K562 (cell line): ENCODE results near the gene SPTLC2. TPM values are rescaled to one million over a fixed set of nuclear protein-coding genes. Genes with fewer than 3 reads are reported as not detected.

Experiments used
- ATAC-seq: fragments of 200-7000 bp; cut with Tn5 transposase; 3 replicates; pipeline ENCODE4 v1.9.1; 2020; ENCODE audit warnings: moderate library complexity
- BruUV-seq: library from RNA; stranded (reverse); fragments of 400-500 nt; replicated peaks from 2 replicates; lab custom pipeline; 2021; lab: Mats Ljungman, UMichigan
- CTCF ChIA-PET: fragments of 300-600 bp; formaldehyde crosslinking; extraction: SDS; loops from one replicate; lab custom pipeline; 2021; ENCODE audit warnings: low intra/inter-chr PET ratio; lab: Yijun Ruan, JAX
- POLR2A ChIA-PET: fragments of 300-600, 350-650 bp; sonication (Branson Sonifier 250); formaldehyde crosslinking; extraction: SDS; loops from one replicate; lab custom pipeline; 2021; ENCODE audit warnings: antibody characterized with exemption, inconsistent platforms; lab: Yijun Ruan, JAX
- DNase-seq, 4 experiments: peaks; one replicate each; pipeline versions ENCODE4 v3.0.0 to v3.0.0-alpha.2; 2011 to 2018; ENCODE audit warnings: low spot score in 3 of 4, mixed read lengths in 3 of 4; ENCODE audit errors: extremely low read depth in 1 of 4
- FAIRE-seq: peaks from 2 replicates; lab custom pipeline; 2011; peaks lifted over from hg19 to GRCh38; lab: Jason Lieb, UNC
- H2AFZ ChIP-seq: 2 replicates; pipeline ENCODE4 v1.6.0; 2011; ENCODE audit warnings: low read depth, low read length, control low read depth, inconsistent platforms
- H3K27ac ChIP-seq: fragments of 200-600 bp; 3 replicates; pipeline ENCODE4 v1.8.0; 2011; ENCODE audit warnings: low read depth, mild to moderate bottlenecking, control low read depth, inconsistent platforms, low read length, moderate library complexity, mixed read lengths; ENCODE audit errors: extremely low read depth
- H3K27me3 ChIP-seq, 2 experiments: fragments of 300-600 bp in 1 of 2; 2 replicates in 1 of 2; 3 replicates in 1 of 2; pipeline versions ENCODE4 v1.6.0 to v1.8.0; 2011; ENCODE audit warnings: inconsistent platforms in 2 of 2, low read length in 2 of 2, mild to moderate bottlenecking in 1 of 2, mixed read lengths in 1 of 2, moderate library complexity in 1 of 2; ENCODE audit not compliant: control insufficient read depth in 2 of 2, insufficient read depth in 2 of 2
- H3K36me3 ChIP-seq: fragments of 300-600 bp; 3 replicates; pipeline ENCODE4 v1.8.0; 2011; ENCODE audit warnings: mild to moderate bottlenecking, low read length, inconsistent platforms; ENCODE audit not compliant: control insufficient read depth, insufficient read depth
- H3K4me1 ChIP-seq, 2 experiments: fragments of 200-600 bp in 1 of 2; replicated peaks in 1 of 2; 2 replicates in 1 of 2; 3 replicates in 1 of 2; pipeline versions ENCODE4 v1.5.1 to v1.8.0; 2011; ENCODE audit warnings: inconsistent platforms in 2 of 2, low read length in 2 of 2, mild to moderate bottlenecking in 1 of 2, mixed read lengths in 1 of 2, moderate library complexity in 1 of 2; ENCODE audit not compliant: control insufficient read depth in 2 of 2, insufficient read depth in 2 of 2
- H3K4me2 ChIP-seq: 2 replicates; pipeline ENCODE4 v1.6.1; 2011; ENCODE audit warnings: low read length, control low read depth, inconsistent platforms, mixed read lengths; ENCODE audit not compliant: insufficient read depth
- H3K4me3 ChIP-seq: fragments of 200-600 bp; sonication (generic), shearing (Covaris generic); 2 replicates; pipeline ENCODE4 v1.5.1; 2016; ENCODE audit warnings: control low read depth, inconsistent platforms
- H3K79me2 ChIP-seq: fragments of 200-600 bp; 3 replicates; pipeline ENCODE4 v1.8.0; 2011; ENCODE audit warnings: low read length, inconsistent platforms; ENCODE audit not compliant: control insufficient read depth, insufficient read depth
- H3K9ac ChIP-seq, 2 experiments: 2 replicates each; pipeline versions ENCODE4 v1.6.0 to v1.6.1; 2011; ENCODE audit warnings: low read depth in 2 of 2, low read length in 2 of 2, control low read depth in 1 of 2, inconsistent platforms in 1 of 2, mild to moderate bottlenecking in 1 of 2, mixed read lengths in 1 of 2; ENCODE audit not compliant: insufficient read depth in 1 of 2
- H3K9me1 ChIP-seq: one replicate; pipeline ENCODE4 v1.6.0; 2011; ENCODE audit warnings: inconsistent platforms, mild to moderate bottlenecking, low read length, moderate library complexity; ENCODE audit not compliant: control insufficient read depth, insufficient read depth
- H3K9me3 ChIP-seq: replicated peaks from 2 replicates; pipeline ENCODE4 v1.5.1; 2011; ENCODE audit warnings: low read depth, low read length, inconsistent platforms; ENCODE audit not compliant: control insufficient read depth, insufficient read depth
- H4K20me1 ChIP-seq: replicated peaks from 2 replicates; pipeline ENCODE4 v1.6.1; 2011; ENCODE audit warnings: low read length, inconsistent platforms, mixed read lengths; ENCODE audit not compliant: control insufficient read depth, insufficient read depth
- RCOR1 ChIP-seq, 2 experiments: IDR thresholded peaks; 2 replicates each; pipeline ENCODE4 v1.6.1; 2012; ENCODE audit warnings: low read depth in 2 of 2, low read length in 2 of 2, borderline replicate concordance in 1 of 2, improper control_type of control experiment in 1 of 2
- WGBS: fragments of 100-300 bp; shearing (Covaris generic); methylation state at CpG from one replicate; pipeline ENCODE4 v1.1.6; 2016; ENCODE audit warnings: low coverage, mixed read lengths; ENCODE audit not compliant: insufficient coverage; ENCODE audit errors: missing lambda C conversion rate; 5-methylcytosine and 5-hydroxymethylcytosine counted together
- in situ Hi-C: fragments of 300-500 bp; cut with MboI; formaldehyde crosslinking; loops from 4 replicates; pipeline ENCODE4 v1.15.0; 2018; ENCODE audit warnings: inconsistent platforms, mixed read lengths
- intact Hi-C: fragments of 100-400 bp; cut with micrococcal nuclease; formaldehyde crosslinking; loops from 2 replicates; pipeline ENCODE4 v1.14.2; 2022
- polyA plus RNA-seq, 8 experiments: library from polyadenylated mRNA; depleted of rRNA in 4 of 8; stranded (reverse) in 5 of 8; unstranded in 3 of 8; fragments of >200 nt; fragmentation: Nextera tagmentation in 2 of 8; fragmentation: Illumina TruSeq in 1 of 8; extraction: Ambion mirVana in 2 of 8; extraction: Trizol in 1 of 8; gene quantifications; 2 replicates each; pipeline versions ENCODE4 v1.2.1 to v1.2.3, GENCODE V29; 2011 to 2014; ENCODE audit warnings: inconsistent platforms in 1 of 8, missing spikeins in 1 of 8
- total RNA-seq, 7 experiments: library from RNA; depleted of rRNA in 6 of 7; stranded (reverse); fragments of >200 nt in 6 of 7; fragmentation: Illumina TruSeq in 2 of 7; extraction: Trizol in 2 of 7; gene quantifications; 2 replicates each; pipeline versions ENCODE4 v1.2.1 to v1.2.3, GENCODE V29; 2011 to 2021; ENCODE audit warnings: low replicate concordance in 1 of 7
- TF ChIP-seq, protein P1 (sequence below): sonication (generic); formaldehyde crosslinking; IDR thresholded peaks from 2 replicates; pipeline ENCODE4 v1.8.0; 2023; ENCODE audit warnings: missing genetic modification reagents, mild to moderate bottlenecking, borderline replicate concordance

The SPTLC2 gene
- total and polyA plus RNA-seq, 9 of the 15 experiments (the other 6 are each of a cell fraction or from before 2014, with no cell fraction given) = 4.5 to 30.4 (median 14.0) TPM

DNA sequence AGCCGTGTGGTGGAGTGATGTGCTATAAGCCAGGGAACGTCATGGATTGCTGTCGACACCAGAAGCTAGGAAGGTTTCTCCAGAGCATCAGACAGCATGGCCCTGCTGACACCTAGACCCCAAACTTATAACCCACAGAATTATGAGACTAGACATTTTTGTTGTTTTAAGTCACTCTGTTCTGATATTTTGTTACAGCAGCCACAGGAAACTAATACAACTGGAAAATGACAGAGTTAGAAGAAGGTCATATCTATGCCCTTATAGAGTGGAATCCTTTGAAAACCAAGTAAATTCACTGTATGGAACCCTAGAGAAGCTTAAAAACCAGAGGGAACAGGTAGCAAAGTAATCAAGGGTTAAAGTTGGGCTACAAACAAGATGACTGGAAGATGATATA, 42.5 kb downstream of the SPTLC2 start:
- Histone ChIP-seq H3K36me3 (peaks cover 37% of the 10 kb centered on the region; the same call in 2 of the 3 replicates), H3K27me3 (no peaks in the 10 kb centered on the region), H2AFZ (no peak overlapping the region), H3K4me1 (no peaks in the 10 kb centered on the region; a peak in 1 of 5 replicates), H3K4me2 (no peak overlapping the region), H3K79me2 (peaks cover 3% of the 10 kb centered on the region; the same call in 2 of the 3 replicates), H3K9me3 (no peaks in the 10 kb centered on the region), H3K4me3 (no peak overlapping the region), H3K27ac (no peak overlapping the region), H3K9me1 (no peaks in the 10 kb centered on the region), H3K9ac (no peak overlapping the region), H4K20me1 (no peaks in the 10 kb centered on the region)
- FAIRE-seq = no peak
- no TSS peak for BruUV-seq
- intact Hi-C loops = no loop called here
- no peak for ATAC-seq
- ChIA-PET POLR2A (no interaction called here), CTCF (no interaction called here)
- TF ChIP-seq RCOR1 (IDR thresholded peaks at IDR 0.05; ENCODE audit: borderline replicate concordance in 1 of 2, low read depth in 2 of 2, low read length in 2 of 2) = no peak
- TF ChIP-seq, protein P1, sequence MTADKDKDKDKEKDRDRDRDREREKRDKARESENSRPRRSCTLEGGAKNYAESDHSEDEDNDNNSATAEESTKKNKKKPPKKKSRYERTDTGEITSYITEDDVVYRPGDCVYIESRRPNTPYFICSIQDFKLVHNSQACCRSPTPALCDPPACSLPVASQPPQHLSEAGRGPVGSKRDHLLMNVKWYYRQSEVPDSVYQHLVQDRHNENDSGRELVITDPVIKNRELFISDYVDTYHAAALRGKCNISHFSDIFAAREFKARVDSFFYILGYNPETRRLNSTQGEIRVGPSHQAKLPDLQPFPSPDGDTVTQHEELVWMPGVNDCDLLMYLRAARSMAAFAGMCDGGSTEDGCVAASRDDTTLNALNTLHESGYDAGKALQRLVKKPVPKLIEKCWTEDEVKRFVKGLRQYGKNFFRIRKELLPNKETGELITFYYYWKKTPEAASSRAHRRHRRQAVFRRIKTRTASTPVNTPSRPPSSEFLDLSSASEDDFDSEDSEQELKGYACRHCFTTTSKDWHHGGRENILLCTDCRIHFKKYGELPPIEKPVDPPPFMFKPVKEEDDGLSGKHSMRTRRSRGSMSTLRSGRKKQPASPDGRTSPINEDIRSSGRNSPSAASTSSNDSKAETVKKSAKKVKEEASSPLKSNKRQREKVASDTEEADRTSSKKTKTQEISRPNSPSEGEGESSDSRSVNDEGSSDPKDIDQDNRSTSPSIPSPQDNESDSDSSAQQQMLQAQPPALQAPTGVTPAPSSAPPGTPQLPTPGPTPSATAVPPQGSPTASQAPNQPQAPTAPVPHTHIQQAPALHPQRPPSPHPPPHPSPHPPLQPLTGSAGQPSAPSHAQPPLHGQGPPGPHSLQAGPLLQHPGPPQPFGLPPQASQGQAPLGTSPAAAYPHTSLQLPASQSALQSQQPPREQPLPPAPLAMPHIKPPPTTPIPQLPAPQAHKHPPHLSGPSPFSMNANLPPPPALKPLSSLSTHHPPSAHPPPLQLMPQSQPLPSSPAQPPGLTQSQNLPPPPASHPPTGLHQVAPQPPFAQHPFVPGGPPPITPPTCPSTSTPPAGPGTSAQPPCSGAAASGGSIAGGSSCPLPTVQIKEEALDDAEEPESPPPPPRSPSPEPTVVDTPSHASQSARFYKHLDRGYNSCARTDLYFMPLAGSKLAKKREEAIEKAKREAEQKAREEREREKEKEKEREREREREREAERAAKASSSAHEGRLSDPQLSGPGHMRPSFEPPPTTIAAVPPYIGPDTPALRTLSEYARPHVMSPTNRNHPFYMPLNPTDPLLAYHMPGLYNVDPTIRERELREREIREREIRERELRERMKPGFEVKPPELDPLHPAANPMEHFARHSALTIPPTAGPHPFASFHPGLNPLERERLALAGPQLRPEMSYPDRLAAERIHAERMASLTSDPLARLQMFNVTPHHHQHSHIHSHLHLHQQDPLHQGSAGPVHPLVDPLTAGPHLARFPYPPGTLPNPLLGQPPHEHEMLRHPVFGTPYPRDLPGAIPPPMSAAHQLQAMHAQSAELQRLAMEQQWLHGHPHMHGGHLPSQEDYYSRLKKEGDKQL (CRISPR knock-in tag) = no peak
- no peak for DNase-seq
- WGBS = 100% methylated on average over 2 of the region's 3 CpGs
- in situ Hi-C loops = no loop called here
